Heart left ventricle (tissue), 13 donors: ENCODE data around the gene MPHOSPH6.

Source experiments
- POLR2A ChIP-seq, 2 donors: fragments of 450-650 bp; IDR thresholded peaks; one replicate each; pipeline ENCODE4 v1.6.1; 2017; ENCODE audit warnings: antibody characterized with exemption in 2 of 2, mild to moderate bottlenecking in 2 of 2, moderate library complexity in 2 of 2
- TF ChIP-seq, protein P1 (sequence below), 12 donors: fragments of 200-600 bp; sonication (generic) in 4 of 12; IDR thresholded peaks; one replicate each; pipeline versions ENCODE4 v1.5.0 to v1.8.0; 2018 to 2022; ENCODE audit warnings: antibody characterized with exemption in 12 of 12, mild to moderate bottlenecking in 5 of 12
- donor health status: ischemic (EF 13 %, LVEDD 7.1; RV severe dilation, severe dysfunction).
- donor health status: DM: no; HTN: yes; CAD: no.
- donor health status: DM: no; HTN: no; CAD: no.
- donor health status: ischemic (EF 25% LVEDD 6.9; RV normal size, moderate dysfunction).
- donor health status: ischemic (EF 25% LVEDD 5.7; RV mildly dilated, moderate dysfunction).
- donor health status: ischemic (EF 35%, LVEDD 5.7; RV mildly dilated, moderate dysfunction).
- donor health status: nonischemic (EF 11% LVEDD 7.7; RV severe dilation, severe dysfunction).
- donor health status: DM: yes; HTN: yes; CAD: no.
- donor health status: PGD.
- donor health status: ischemic (EF 29% LVEDD 5.4; RV normal size, mild dysfunction).
- donor health status: nonischemic (EF 23%, LVEDD 6.1; RV moderate dilation, normal function).

DNA sequence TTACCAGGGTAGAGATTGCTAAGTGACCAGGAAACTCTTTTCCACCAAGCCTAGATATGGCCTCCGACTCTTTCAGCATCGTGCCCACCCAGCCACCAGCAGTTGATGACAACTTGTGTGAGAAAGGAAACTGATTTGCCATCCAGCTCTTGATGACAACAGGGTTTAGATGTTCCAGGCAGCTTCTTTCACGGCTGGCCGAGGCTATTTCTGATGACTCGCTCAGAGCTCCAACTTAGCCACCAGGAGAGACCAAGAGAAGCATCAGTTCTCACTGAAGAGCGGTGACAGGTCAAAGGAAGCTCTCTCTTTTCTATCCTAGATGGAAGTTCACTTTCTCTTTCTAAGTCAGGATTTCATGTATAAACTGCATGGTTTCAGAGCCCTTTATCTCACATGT is 61.2 kb downstream of the MPHOSPH6 start:
- TF ChIP-seq, protein P1, sequence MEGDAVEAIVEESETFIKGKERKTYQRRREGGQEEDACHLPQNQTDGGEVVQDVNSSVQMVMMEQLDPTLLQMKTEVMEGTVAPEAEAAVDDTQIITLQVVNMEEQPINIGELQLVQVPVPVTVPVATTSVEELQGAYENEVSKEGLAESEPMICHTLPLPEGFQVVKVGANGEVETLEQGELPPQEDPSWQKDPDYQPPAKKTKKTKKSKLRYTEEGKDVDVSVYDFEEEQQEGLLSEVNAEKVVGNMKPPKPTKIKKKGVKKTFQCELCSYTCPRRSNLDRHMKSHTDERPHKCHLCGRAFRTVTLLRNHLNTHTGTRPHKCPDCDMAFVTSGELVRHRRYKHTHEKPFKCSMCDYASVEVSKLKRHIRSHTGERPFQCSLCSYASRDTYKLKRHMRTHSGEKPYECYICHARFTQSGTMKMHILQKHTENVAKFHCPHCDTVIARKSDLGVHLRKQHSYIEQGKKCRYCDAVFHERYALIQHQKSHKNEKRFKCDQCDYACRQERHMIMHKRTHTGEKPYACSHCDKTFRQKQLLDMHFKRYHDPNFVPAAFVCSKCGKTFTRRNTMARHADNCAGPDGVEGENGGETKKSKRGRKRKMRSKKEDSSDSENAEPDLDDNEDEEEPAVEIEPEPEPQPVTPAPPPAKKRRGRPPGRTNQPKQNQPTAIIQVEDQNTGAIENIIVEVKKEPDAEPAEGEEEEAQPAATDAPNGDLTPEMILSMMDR (IDR thresholded peaks at IDR 0.05): no peak
- no peak for TF ChIP-seq POLR2A (IDR thresholded peaks at IDR 0.05)
